Hematopoietic multipotent progenitor cell (in vitro differentiated cells): ENCODE results near the gene FAM3D. TPM values are rescaled to one million over a fixed set of nuclear protein-coding genes. Genes with fewer than 3 reads are reported as not detected.

ENCODE experiments used
- DNase-seq, 3 donors: peaks; one replicate each; pipeline ENCODE4 v3.0.0-alpha.2; 2011 to 2015; ENCODE audit warnings: low read depth in 2 of 3, low spot score in 2 of 3
- total RNA-seq: library from RNA; depleted of rRNA; stranded (reverse); fragments of >200 nt; gene quantifications from one replicate; pipeline ENCODE4 v1.2.3, GENCODE V29; 2012

Gene FAM3D
- total RNA-seq, 1 donor = not detected

DNA sequence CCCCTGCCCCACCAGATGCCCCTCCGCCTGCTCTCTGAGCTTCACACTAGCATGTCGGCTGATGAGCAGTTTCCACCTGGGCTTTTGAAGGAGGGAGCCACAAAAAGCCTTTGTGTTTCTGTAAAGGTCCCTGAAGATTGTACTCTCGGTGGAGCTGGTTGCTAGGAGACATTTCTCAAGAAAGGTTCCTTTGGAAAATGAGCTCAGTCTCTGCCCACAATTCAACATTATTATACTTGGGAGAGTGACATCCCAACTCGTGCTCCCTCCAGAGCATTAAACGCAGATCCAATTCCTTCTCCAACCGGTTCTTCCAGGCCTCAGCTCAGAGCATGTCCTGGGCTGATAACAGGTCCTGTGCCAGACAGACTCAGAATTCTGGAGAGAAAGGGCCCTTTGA, 62.5 kb downstream of the FAM3D start:
- no peak for DNase-seq

DNA sequence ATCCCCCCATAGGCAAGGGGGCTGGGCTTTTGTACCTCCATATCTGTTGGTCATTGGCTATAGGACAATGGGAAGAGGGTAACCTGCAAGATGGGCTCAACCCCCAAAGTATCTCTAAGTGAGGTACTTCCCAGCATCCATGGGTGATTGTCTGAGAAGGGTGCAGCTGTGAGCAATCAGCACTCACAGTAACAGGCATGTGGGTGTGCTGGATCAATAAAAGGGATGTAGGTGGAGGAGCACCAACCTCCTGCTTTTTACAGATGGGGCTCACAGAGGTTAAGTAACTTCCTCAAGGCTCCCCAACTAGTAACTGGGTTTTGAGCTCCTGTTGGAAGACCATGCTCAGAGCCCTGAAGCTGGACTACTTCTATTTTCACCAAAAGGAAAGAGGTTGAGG, 63.0 kb downstream of the FAM3D start:
- no peak for DNase-seq

DNA sequence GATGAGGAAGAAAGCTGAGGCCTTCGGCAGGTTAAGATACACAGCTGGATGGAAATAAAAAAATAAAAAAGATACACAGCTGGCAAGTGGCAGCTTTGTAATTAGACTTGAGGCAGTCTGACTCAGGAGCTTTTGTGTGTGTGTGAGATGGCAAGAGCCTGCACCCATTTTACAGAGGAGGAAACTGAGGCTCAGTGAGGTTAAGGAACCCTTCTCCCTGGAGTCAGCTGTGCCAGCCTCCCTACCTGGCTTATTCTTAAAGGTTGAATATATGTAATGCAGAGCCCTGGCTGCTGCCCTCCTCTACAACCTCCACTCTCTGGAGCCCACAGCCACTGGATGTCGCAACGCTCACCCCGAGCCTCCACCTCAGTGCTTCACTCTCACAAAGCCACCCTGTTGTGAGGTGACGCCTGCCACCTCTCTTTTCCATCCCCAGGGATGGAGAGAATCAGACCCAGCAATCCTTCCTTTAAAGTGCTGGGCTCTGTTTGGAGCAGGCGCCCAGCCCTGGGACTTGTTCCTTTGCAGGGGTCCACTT, 68.7 kb downstream of the FAM3D start:
- DNase-seq = no peak

DNA sequence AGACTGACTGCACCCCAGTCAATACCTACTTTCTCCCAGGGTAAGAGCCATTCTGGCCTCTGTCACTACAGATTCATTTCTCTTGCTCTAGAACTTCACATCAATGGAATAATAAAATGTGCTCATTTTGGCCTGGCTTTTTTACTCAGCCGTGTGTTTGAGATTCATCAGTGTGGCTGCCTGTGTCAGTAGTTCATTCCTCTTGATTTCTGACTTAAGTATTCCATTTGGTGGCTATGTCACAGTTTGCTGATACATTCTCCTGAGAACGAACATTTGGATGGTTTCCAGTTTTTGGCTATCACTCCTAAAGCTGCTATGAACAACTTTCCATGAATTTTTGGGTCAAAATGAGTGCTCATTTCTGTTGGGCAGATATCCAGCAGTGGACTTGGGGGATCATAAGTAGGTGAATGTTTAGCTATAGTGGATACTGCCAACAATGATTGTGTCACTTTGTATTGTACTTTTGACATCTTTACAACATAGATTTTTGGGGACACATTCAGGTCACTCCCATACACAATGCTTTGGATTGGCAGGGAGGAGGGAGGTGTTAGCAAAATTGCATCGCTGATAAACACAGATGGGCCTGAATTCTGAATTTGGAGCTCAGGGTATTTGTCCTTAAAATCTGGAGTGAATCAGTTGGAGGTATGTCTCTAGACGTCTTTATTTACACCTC, 69.6 kb downstream of the FAM3D start:
- DNase-seq = no peak

DNA sequence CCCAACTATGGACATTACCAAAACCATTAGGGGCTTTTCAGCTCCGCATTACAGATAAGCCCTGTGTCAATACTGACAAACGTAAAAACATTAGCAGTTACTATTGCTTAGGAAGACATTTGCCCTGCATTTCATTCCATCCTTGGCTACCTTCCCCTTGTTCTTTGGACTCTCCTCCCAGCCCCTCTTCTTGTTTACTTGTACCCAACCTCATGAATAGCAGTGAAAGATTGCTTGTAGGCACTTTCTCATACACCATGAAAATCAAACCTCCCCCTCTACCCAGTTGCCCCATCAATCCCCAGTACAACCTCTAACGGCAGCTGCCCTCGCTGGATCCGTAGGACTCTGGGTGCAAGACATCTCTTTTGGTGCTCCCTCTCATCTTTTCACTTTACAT, 72.5 kb downstream of the FAM3D start:
- no peak for DNase-seq

DNA sequence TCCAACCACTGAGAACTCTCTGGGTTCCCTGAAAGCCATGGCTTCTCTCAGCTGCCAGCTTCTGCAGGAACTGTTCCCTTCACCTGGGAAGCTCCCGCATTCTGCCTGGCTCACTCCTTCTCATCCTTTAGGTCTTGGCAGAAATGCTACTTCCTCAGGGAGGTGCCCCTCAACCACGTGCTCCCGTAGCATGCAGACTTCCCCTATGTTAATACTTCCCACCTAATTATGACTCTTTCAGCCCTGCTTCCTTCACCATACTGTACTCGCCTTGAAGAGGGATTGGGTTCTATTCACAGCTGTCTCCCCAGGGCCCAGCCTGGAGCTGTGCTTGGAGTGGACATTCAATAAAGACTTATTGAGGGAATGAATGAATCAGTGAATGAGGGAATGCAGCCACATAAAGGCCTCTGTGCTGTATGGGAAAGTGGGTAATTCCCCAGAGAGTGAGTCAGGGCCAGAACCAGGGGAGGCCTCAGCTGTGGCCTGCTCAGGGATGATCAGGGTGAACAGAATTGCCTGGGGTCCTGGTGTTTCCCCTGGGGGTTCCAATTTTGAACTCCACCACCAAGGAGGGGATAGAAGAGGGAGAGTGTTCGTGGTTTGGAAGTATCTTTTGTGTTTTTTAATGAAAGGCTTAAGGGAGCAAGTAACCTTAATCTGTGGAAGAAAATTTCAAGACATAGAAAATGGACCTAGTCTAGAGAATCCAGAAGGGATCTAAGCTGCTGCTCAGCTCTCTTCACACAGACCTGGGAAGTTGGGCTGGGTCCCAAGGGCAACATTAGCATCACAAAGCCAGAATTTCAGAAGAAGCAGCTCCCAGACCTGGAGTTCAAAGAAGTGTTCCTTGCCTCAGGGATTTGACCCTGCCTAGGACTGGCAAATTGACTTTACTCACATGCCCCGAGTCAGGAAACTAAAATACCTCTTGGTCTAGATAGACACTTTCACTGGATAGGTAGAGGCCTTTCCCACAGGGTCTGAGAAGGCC, 74.8 kb downstream of the FAM3D start:
- DNase-seq = no peak

DNA sequence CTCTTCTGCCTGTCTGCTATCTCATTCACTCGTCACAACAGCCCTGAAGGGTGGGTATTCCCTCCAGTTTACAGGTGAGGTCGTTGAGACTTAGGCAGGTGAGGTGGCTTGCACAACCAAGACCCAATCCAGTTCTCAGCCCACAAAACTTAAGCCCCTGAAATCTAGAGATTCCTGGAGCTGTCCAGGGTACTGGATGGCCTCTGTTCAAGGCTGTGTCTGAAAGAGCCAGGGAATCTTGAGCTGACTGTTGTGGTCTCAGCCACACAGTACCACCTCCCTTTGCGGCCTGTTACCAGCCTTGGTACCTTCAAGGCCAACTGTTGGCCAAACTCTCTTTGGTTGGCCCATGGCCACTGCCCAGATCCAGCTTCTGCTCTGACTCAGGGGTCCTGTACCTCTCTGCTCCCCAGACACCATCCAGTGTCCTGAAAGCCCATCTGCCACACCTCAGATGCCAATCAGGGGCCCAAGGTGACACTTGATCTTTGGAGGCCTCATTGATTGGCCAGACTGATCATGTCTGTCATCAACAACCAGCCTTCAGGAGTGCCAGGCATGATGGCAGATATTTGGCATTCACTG, 78.5 kb downstream of the FAM3D start:
- peak in 2 of 3 donors; percentile 23 to 71 for DNase-seq

DNA sequence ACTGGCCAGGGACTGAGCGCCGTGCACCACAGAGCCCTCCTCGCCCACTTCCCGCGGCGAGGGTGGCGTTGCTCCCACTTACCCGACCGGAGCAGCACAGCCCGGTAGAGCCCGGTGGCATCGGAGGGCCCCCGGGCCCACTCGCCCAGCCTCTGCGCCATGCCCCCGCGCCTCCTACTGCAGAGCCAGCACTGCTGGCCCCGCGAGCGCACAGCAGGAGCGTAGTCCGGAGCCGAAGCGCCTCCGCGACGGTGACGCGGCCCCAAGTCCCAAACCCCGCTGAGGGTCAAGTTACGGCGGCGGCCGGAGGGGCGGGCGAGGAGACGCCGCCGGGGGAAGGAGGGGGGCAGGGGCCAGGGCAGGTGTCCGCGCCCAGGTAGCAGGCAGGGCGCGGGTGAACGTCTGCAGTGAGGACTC, 79.8 kb downstream of the FAM3D start:
- DNase-seq = no peak

DNA sequence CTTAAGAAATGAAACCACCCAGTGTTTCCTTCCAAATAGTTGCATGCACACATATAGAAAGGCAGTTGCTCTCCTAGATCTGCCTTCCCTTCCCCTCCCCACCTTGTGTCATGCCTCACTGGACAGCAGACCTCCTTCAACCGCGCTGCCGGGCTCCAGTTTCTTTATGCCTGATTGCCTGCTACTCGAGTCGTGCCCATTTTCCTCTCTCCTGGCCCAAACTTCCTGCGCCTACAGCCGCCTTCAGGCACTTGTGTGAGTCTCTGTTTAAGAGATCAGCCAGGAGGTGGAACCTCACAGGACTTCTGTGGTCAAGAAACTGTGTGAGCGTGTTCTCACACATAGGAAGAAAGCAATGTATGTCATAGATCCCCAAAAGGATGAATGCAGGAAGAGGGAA, 80.6 kb downstream of the FAM3D start:
- DNase-seq = no peak

DNA sequence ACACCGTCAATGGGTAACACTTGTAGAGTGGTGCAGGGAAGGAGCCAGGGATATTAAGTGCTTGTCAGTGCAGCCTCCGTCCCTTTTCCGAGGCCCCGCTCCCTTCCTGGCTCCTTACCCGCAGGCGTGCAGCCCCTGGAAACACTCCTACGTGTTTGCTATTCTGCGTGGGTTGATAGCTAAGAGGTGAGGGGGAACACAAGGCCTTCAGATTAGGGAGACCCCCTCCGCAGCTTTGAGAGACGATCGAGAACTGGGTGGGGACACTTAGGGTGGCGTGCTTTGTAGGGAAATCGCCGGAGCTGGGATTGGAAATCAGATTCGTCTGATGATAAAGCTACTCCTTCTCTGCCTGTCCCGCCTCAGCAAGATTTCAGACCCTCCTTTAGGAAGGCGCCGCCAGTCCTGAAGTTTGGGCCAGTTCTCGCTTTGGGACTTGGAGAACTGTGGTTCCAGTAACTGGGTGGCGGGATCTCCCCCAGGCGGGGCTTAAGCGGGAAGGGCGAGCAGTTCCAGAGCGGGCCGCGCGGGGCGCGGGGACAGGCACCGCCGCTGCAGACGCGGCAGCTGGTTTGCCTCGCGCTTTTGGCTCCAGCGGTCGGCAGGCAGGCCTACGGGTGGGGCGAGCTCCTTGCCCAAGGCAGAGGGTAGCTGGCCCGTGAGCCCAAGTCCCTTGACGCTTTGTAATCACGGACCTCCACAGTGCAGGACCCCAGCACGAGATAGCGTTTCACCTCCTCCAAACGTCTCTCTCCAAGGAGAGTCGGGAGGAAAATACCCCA, 81.4 kb downstream of the FAM3D start:
- DNase-seq = peak in 2 of 3 donors; percentile 53 to 73

DNA sequence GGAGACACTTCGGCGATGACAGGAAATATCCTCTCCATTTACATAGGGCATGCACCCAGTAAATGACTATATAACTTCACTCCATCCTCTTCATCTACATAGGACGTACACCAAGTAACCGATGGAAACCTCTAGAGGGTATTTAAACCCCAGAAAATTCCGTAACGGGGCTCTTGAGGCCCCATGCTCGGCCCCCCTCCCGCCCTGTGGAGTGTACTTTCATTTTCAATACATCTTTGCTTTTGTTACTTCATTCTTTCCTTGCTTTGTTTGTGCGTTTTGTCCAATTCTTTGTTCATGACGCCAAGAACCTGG, 81.9 kb downstream of the FAM3D start:
- peak in 2 of 3 donors; percentile 12 to 40 for DNase-seq

Other genes starting within 250 kb of the FAM3D start
- 39.9 TPM for gene PDHB, start 232.9 kb downstream of the FAM3D start, total RNA-seq
- 4.3 TPM for gene KCTD6, start 174.7 kb downstream of the FAM3D start, total RNA-seq
- 5.7 TPM for gene ACOX2, start 129.6 kb downstream of the FAM3D start, total RNA-seq
- under 0.01 TPM for gene FAM107A, start 89.4 kb downstream of the FAM3D start, total RNA-seq